ENCODE data around the gene HPN. TPM values are rescaled to one million over a fixed set of nuclear protein-coding genes. Genes with fewer than 3 reads are reported as not detected.

The HPN gene
- total and polyA plus RNA-seq, 2 donors (not counting 3 experiments of a cell fraction or from before 2014, with no cell fraction given) = 0.10 TPM; not detected in 1

DNA sequence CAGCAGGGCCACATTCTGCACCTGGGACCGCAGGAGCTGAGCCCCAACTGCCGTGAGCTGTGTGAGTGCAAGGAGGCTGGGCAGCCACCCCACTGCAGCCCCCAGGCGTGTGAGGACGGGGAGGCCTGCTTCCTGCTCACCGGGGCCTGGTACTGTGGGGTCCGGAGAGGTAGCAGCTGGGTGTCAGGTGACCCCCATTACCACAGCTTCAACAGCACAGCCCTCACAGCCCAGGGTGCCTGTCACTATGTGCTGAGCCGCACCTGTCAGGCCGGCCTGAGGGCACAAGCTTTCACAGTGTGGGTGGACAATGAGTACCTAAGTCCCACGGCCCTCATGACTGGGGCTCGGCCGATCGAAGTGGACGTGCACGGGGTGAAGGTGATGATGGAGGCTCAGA, 38.3 kb downstream of the HPN start:
- no peaks in the 10 kb centered on the region for H4K20me1 ChIP-seq (replicated peaks; ENCODE audit: control insufficient read depth, extremely low read depth, insufficient read depth, low read length)
- H3K79me2 ChIP-seq (ENCODE audit: control insufficient read depth, insufficient read depth, low read length) = no peaks in the 10 kb centered on the region
- H3K9ac ChIP-seq (replicated peaks; ENCODE audit: extremely low read depth, insufficient read depth, low read length) = no peak overlapping the region
- H3K36me3 ChIP-seq (ENCODE audit: control insufficient read depth in 2 of 2, extremely low read depth in 1 of 2, insufficient read depth in 2 of 2, low read length in 2 of 2) = no peaks in the 10 kb centered on the region
- H2AFZ ChIP-seq (ENCODE audit: low read depth, low read length) = no peak overlapping the region
- no peaks in the 10 kb centered on the region for H3K4me1 ChIP-seq (ENCODE audit: control insufficient read depth, extremely low read depth, insufficient read depth, low read length)
- no peak overlapping the region for H3K27ac ChIP-seq (ENCODE audit: insufficient read depth, low read depth, low read length)
- H3K27me3 ChIP-seq (ENCODE audit: control insufficient read depth in 2 of 2, insufficient read depth in 2 of 2, low read length in 2 of 2) = no peaks in the 10 kb centered on the region
- ChIA-PET POLR2A (no interaction called here), CTCF (interaction anchor here (1.6 to 1.8 kb wide), 2 partner anchors 13 to 36 kb away, joined by 4 to 5 read pairs; no protein-coding TSS in a partner anchor)
- no peaks in the 10 kb centered on the region for H3K9me3 ChIP-seq (replicated peaks; ENCODE audit: control insufficient read depth, insufficient read depth, low read length)
- TF ChIP-seq POLR2A (IDR thresholded peaks at IDR 0.05; ENCODE audit: low read depth, low read length) (no peak), GATA2 (IDR thresholded peaks at IDR 0.05; ENCODE audit: insufficient read depth, insufficient read length, low read depth, low read length) (no peak), EZH2 (IDR thresholded peaks at IDR 0.05; ENCODE audit: borderline replicate concordance, low read depth, low read length, severe bottlenecking) (no peak), JUN (IDR thresholded peaks at IDR 0.05; ENCODE audit: borderline replicate concordance, insufficient read depth, insufficient read length, low read depth) (no peak), MYC (IDR thresholded peaks at IDR 0.05; ENCODE audit: low read depth, low read length) (no peak), MAX (IDR thresholded peaks at IDR 0.05; ENCODE audit: insufficient read depth, insufficient read length) (no peak), POLR2AphosphoS5 (IDR thresholded peaks at IDR 0.05; ENCODE audit: insufficient read depth, low read depth, low read length) (no peak), FOS (IDR thresholded peaks at IDR 0.05; ENCODE audit: borderline replicate concordance, insufficient read depth, low read length) (no peak)
- TF ChIP-seq, protein P1, sequence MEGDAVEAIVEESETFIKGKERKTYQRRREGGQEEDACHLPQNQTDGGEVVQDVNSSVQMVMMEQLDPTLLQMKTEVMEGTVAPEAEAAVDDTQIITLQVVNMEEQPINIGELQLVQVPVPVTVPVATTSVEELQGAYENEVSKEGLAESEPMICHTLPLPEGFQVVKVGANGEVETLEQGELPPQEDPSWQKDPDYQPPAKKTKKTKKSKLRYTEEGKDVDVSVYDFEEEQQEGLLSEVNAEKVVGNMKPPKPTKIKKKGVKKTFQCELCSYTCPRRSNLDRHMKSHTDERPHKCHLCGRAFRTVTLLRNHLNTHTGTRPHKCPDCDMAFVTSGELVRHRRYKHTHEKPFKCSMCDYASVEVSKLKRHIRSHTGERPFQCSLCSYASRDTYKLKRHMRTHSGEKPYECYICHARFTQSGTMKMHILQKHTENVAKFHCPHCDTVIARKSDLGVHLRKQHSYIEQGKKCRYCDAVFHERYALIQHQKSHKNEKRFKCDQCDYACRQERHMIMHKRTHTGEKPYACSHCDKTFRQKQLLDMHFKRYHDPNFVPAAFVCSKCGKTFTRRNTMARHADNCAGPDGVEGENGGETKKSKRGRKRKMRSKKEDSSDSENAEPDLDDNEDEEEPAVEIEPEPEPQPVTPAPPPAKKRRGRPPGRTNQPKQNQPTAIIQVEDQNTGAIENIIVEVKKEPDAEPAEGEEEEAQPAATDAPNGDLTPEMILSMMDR (IDR thresholded peaks at IDR 0.05; ENCODE audit: extremely low read depth in 1 of 2, insufficient read depth in 1 of 2, low read depth in 1 of 2, low read length in 2 of 2) = no peak
- no peak overlapping the region for H3K4me3 ChIP-seq (replicated peaks in 1 of 3; ENCODE audit: insufficient read depth in 1 of 3, low read depth in 1 of 3, low read length in 3 of 3)
- BruUV-seq (replicated peaks) = no TSS peak
- dilution Hi-C loops (cut with MboI; ENCODE audit: extremely low pct_ligation_motif_present, low sequenced_read_pairs) = no loop called here
- intact Hi-C loops (cut with micrococcal nuclease) = no loop called here
- no peaks in the 10 kb centered on the region for H3K9me1 ChIP-seq (replicated peaks; ENCODE audit: control insufficient read depth, extremely low read depth, insufficient read depth, low read length)
- H3K4me2 ChIP-seq (ENCODE audit: insufficient read depth, low read length) = no peak overlapping the region
- FAIRE-seq (no peak), DNase-seq (ENCODE audit: low read depth, low spot score) (no peak)
